OCI-LY7 (cell line): Measurements from ENCODE around the gene CDK5RAP3. TPM values are rescaled to one million over a fixed set of nuclear protein-coding genes. Genes with fewer than 3 reads are reported as not detected.

ENCODE experiments used
- BruUV-seq: library from RNA; stranded (reverse); fragments of 400-500 nt; replicated peaks from 2 replicates; lab custom pipeline; 2021; lab: Mats Ljungman, UMichigan
- CTCF ChIA-PET: fragments of 300-600 bp; sonication (Branson Sonifier 250); formaldehyde crosslinking; loops from one replicate; lab custom pipeline; 2022; ENCODE audit warnings: antibody characterized with exemption; ENCODE audit not compliant: unreplicated experiment; lab: Charles Lee
- POLR2A ChIA-PET: fragments of 300-600 bp; sonication (Branson Sonifier 250); formaldehyde crosslinking; loops from one replicate; lab custom pipeline; 2022; ENCODE audit warnings: antibody characterized with exemption; lab: Charles Lee
- DNase-seq: peaks from one replicate; pipeline ENCODE4 v3.0.0-alpha.2; 2015; ENCODE audit warnings: low spot score
- H2AFZ ChIP-seq: fragments of 200-600 bp; sonication (generic), shearing (Covaris generic); 2 replicates; pipeline ENCODE4 v1.6.1; 2014; ENCODE audit warnings: mild to moderate bottlenecking, antibody characterized with exemption, low read length, moderate library complexity
- H3K27ac ChIP-seq: fragments of 200-600 bp; sonication (generic); 2 replicates; pipeline ENCODE4 v1.5.1; 2014; ENCODE audit warnings: mixed run types, low read depth, mild to moderate bottlenecking, moderate library complexity, low read length, inconsistent platforms; ENCODE audit not compliant: poor library complexity, severe bottlenecking
- H3K36me3 ChIP-seq: fragments of 200-600 bp; sonication (generic); 2 replicates; pipeline ENCODE4 v1.6.1; 2014; ENCODE audit warnings: mild to moderate bottlenecking, antibody characterized with exemption, low read length, moderate library complexity, mixed read lengths; ENCODE audit not compliant: insufficient read depth
- H3K4me1 ChIP-seq: fragments of 200-600 bp; sonication (generic); 2 replicates; pipeline ENCODE4 v1.5.1; 2014; ENCODE audit warnings: mild to moderate bottlenecking, low read length; ENCODE audit not compliant: insufficient read depth, poor library complexity, severe bottlenecking
- H3K4me2 ChIP-seq: fragments of 200-600 bp; sonication (generic); 2 replicates; pipeline ENCODE4 v1.6.1; 2014; ENCODE audit warnings: mild to moderate bottlenecking, low read length
- H3K4me3 ChIP-seq: fragments of 200-600 bp; sonication (generic); 2 replicates; pipeline ENCODE4 v1.5.1; 2014; ENCODE audit warnings: mild to moderate bottlenecking, low read depth, low read length; ENCODE audit not compliant: poor library complexity, severe bottlenecking
- H3K79me2 ChIP-seq: fragments of 200-600 bp; sonication (generic); 2 replicates; pipeline ENCODE4 v1.6.1; 2016; ENCODE audit warnings: low read depth, mild to moderate bottlenecking, low read length, moderate library complexity, mixed read lengths; ENCODE audit not compliant: insufficient read depth
- H3K9me2 ChIP-seq: fragments of 200-600 bp; sonication (generic); 2 replicates; pipeline ENCODE4 v1.6.1; 2016; ENCODE audit warnings: mild to moderate bottlenecking, low read length, mixed read lengths; ENCODE audit not compliant: insufficient read depth
- H3K9me3 ChIP-seq: fragments of 200-600 bp; sonication (generic); 2 replicates; pipeline ENCODE4 v1.6.1; 2014; ENCODE audit warnings: mild to moderate bottlenecking, mixed run types, low read length, mixed read lengths
- H4K20me1 ChIP-seq: fragments of 200-600 bp; sonication (generic); 2 replicates; pipeline ENCODE4 v1.6.1; 2014; ENCODE audit warnings: mild to moderate bottlenecking, antibody characterized with exemption, low read length, moderate library complexity, mixed read lengths; ENCODE audit not compliant: insufficient read depth
- EZH2phosphoT487 ChIP-seq: fragments of 200-600 bp; sonication (generic); IDR thresholded peaks from 2 replicates; pipeline ENCODE4 v1.6.1; 2018; ENCODE audit warnings: low read depth, borderline replicate concordance, mild to moderate bottlenecking, mixed run types, antibody characterized with exemption, low read length, moderate library complexity, mixed read lengths
- intact Hi-C: fragments of 100-400 bp; cut with micrococcal nuclease; formaldehyde crosslinking; loops from one replicate; pipeline ENCODE4 v1.10.0; 2022; ENCODE audit not compliant: unreplicated experiment
- total RNA-seq, 2 experiments: library from RNA; depleted of rRNA in 1 of 2; stranded (reverse); fragments of >200 nt in 1 of 2; shearing (Covaris generic) in 1 of 2; gene quantifications; 2 replicates each; pipeline ENCODE4 v1.2.3, GENCODE V29; 2014 to 2022
- TF ChIP-seq, protein P1 (sequence below): fragments of 200-600 bp; sonication (generic); conservative IDR thresholded peaks from 2 replicates; pipeline ENCODE4 v1.5.1; 2014; ENCODE audit warnings: mild to moderate bottlenecking, antibody characterized with exemption, low read length, moderate library complexity, mixed read lengths

The CDK5RAP3 gene
- total RNA-seq, 2 experiments from 2014 or later, result 241 to 256 TPM

DNA sequence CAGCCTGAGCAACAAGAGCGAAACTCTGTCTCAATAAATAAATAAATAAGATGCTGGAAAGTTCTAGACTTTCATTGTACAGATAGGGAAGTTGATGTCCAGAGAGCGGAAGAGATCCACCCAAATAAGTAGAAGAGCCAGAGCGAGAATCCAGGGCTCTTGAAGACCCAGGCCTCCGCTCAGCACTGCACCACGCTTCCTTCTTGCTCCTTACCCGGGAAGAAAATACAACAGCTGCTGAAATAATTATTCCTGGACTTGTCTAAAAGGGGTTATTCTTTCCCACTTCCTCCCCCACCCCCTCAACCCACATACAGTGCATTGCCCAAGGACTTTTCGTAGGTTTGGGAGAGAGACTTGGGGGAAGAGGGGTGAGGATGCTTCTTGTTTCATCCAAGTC, 26.7 kb downstream of the CDK5RAP3 start:
- no TSS peak for BruUV-seq
- H3K4me2 ChIP-seq, result no peak overlapping the region
- H3K4me3 ChIP-seq, result no peak overlapping the region
- no peaks in the 10 kb centered on the region for H3K9me2 ChIP-seq
- H3K36me3 ChIP-seq, result no peaks in the 10 kb centered on the region
- intact Hi-C loops, result no loop called here
- DNase-seq, result no peak
- POLR2A ChIA-PET, result no interaction called here
- H3K79me2 ChIP-seq, result no peaks in the 10 kb centered on the region
- H2AFZ ChIP-seq, result no peak overlapping the region
- H3K4me1 ChIP-seq, result peaks cover 5% of the 10 kb centered on the region
- no peaks in the 10 kb centered on the region for H4K20me1 ChIP-seq
- CTCF ChIA-PET, result no interaction called here
- no peaks in the 10 kb centered on the region for H3K9me3 ChIP-seq
- H3K27ac ChIP-seq, result no peak overlapping the region
- TF ChIP-seq, protein P1, sequence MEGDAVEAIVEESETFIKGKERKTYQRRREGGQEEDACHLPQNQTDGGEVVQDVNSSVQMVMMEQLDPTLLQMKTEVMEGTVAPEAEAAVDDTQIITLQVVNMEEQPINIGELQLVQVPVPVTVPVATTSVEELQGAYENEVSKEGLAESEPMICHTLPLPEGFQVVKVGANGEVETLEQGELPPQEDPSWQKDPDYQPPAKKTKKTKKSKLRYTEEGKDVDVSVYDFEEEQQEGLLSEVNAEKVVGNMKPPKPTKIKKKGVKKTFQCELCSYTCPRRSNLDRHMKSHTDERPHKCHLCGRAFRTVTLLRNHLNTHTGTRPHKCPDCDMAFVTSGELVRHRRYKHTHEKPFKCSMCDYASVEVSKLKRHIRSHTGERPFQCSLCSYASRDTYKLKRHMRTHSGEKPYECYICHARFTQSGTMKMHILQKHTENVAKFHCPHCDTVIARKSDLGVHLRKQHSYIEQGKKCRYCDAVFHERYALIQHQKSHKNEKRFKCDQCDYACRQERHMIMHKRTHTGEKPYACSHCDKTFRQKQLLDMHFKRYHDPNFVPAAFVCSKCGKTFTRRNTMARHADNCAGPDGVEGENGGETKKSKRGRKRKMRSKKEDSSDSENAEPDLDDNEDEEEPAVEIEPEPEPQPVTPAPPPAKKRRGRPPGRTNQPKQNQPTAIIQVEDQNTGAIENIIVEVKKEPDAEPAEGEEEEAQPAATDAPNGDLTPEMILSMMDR, result no peak
- TF ChIP-seq EZH2phosphoT487, result no peak

DNA sequence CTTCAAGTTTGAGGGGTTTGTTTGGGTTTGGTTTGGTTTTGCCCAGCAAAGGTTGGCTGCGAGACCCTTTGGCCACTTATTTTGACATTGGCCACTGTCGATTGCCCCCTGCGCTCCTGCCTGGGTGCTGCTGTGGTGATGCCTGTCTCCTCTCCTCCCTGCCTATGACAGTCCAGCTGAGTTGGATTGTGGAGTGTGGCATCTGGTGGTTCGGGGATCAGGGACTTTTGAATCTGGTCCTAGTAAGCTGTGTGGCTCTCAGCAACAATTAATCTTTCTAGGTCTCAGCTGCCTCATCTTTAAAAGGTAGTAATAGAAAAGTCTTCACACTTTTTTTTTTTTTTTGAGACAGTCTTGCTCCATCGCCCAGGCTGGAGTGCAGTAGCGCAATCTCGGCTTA, 27.1 kb downstream of the CDK5RAP3 start:
- Histone ChIP-seq H2AFZ (no peak overlapping the region), H3K9me3 (no peaks in the 10 kb centered on the region), H4K20me1 (no peaks in the 10 kb centered on the region), H3K36me3 (no peaks in the 10 kb centered on the region), H3K9me2 (no peaks in the 10 kb centered on the region), H3K27ac (no peak overlapping the region), H3K4me1 (peaks cover 10% of the 10 kb centered on the region), H3K79me2 (no peaks in the 10 kb centered on the region), H3K4me2 (no peak overlapping the region), H3K4me3 (no peak overlapping the region)
- intact Hi-C loops, result no loop called here
- BruUV-seq, result no TSS peak
- POLR2A ChIA-PET, result no interaction called here
- TF ChIP-seq, protein P1, result no peak
- no peak for TF ChIP-seq EZH2phosphoT487
- DNase-seq, result no peak
- CTCF ChIA-PET, result no interaction called here

DNA sequence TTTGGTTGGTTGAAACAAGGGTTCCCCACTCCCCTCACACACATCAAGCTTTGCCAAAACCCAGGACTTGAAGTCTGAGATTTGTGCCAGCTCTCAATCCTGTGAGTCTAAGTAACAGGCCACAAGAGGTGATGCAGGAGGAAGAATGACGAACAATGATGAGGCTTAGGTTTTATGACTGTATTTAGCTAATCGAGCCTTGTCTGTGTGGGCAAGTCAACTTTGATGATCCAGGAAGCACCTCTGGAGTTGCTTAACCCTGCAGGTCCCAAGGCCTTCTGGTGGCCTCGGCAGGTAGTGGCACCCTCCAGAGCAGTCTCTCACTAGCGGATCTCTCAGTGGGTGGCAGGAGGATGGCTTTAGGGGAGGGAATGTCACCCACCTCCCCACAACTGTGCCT, 28.7 kb downstream of the CDK5RAP3 start:
- Histone ChIP-seq H3K4me2 (no peak overlapping the region), H3K4me1 (peaks cover 24% of the 10 kb centered on the region), H3K79me2 (no peaks in the 10 kb centered on the region), H2AFZ (0 out of 2 replicates have a peak overlapping the region, but pooled peaks have one; percentile 4), H3K27ac (no peak overlapping the region), H4K20me1 (no peaks in the 10 kb centered on the region), H3K9me3 (no peaks in the 10 kb centered on the region), H3K9me2 (no peaks in the 10 kb centered on the region), H3K4me3 (no peak overlapping the region), H3K36me3 (no peaks in the 10 kb centered on the region)
- CTCF ChIA-PET, result interaction anchor here (1.2 kb wide), 1 partner anchor 21 kb away, joined by 3 read pairs; no protein-coding TSS in a partner anchor
- no TSS peak for BruUV-seq
- TF ChIP-seq EZH2phosphoT487, result no peak
- TF ChIP-seq, protein P1, result no peak
- no peak for DNase-seq
- intact Hi-C loops, result no loop called here
- POLR2A ChIA-PET, result no interaction called here
